Measurements from ENCODE around the gene CDKN2B.

The CDKN2B gene

GRCh38 chr9:22055090-22055489 lies 46.0 kb upstream of the CDKN2B start:
- POLR2A ChIA-PET = no interaction called here
- H3K4me1 ChIP-seq (ENCODE audit: control insufficient read depth, insufficient read depth, low read length) = peaks cover 15% of the 10 kb centered on the region
- CTCF ChIA-PET = interaction anchor here (1.0 to 1.4 kb wide), 3 partner anchors 47 to 242 kb away, joined by 3 read pairs; no protein-coding TSS in a partner anchor

GRCh38 chr9:22054529-22054928 lies 45.4 kb upstream of the CDKN2B start:
- Histone ChIP-seq H3K27ac (ENCODE audit: extremely low read depth, low read depth, low read length) (no peak overlapping the region), H3K4me3 (ENCODE audit: low read depth, low read length) (no peak overlapping the region), H3K9me3 (ENCODE audit: control insufficient read depth, insufficient read depth, low read depth, low read length) (no peaks in the 10 kb centered on the region), H3K36me3 (ENCODE audit: control insufficient read depth in 2 of 2, insufficient read depth in 1 of 2, low read length in 2 of 2) (peaks cover 9 to 52% of the 10 kb centered on the region in 2 experiments), H3K4me1 (ENCODE audit: control insufficient read depth, insufficient read depth, low read length) (peaks cover 15% of the 10 kb centered on the region)
- ChIA-PET CTCF (interaction anchor here (0.6 to 3.7 kb wide), 7 partner anchors 23 to 241 kb away, joined by 3 to 29 read pairs (median 4); no protein-coding TSS in a partner anchor), POLR2A (no interaction called here)
- TF ChIP-seq ZNF174 (tag by site-specific recombination; IDR thresholded peaks at IDR 0.05) (no peak), OVOL3 (tag by site-specific recombination; IDR thresholded peaks at IDR 0.05) (no peak), ZNF133 (tag by site-specific recombination; IDR thresholded peaks at IDR 0.05) (no peak), ZNF544 (tag by site-specific recombination; IDR thresholded peaks at IDR 0.05) (no peak), ZNF571 (tag by site-specific recombination; IDR thresholded peaks at IDR 0.05) (no peak), ZNF692 (tag by site-specific recombination; IDR thresholded peaks at IDR 0.05) (no peak), ZNF785 (tag by site-specific recombination; IDR thresholded peaks at IDR 0.05) (no peak), CTCF (tag by site-specific recombination; IDR thresholded peaks at IDR 0.05) (no peak), SCRT1 (tag by site-specific recombination; IDR thresholded peaks at IDR 0.05; ENCODE audit: borderline replicate concordance) (no peak), ZBTB1 (tag by site-specific recombination; IDR thresholded peaks at IDR 0.05) (no peak), ZXDB (tag by site-specific recombination; IDR thresholded peaks at IDR 0.05) (no peak), ZFP3 (tag by site-specific recombination; IDR thresholded peaks at IDR 0.05; ENCODE audit: low read depth) (no peak), BCL6B (tag by site-specific recombination; IDR thresholded peaks at IDR 0.05) (no peak), IKZF3 (tag by site-specific recombination; IDR thresholded peaks at IDR 0.05) (no peak), SCRT2 (tag by site-specific recombination; IDR thresholded peaks at IDR 0.05) (no peak), ZNF155 (tag by site-specific recombination; IDR thresholded peaks at IDR 0.05) (no peak), SP7 (tag by site-specific recombination; IDR thresholded peaks at IDR 0.05) (no peak), SALL2 (tag by site-specific recombination; IDR thresholded peaks at IDR 0.05; ENCODE audit: borderline replicate concordance) (no peak), ZNF837 (tag by site-specific recombination; IDR thresholded peaks at IDR 0.05) (no peak)

More at GRCh38 chr9:22055090-22055489, 46.0 kb upstream of the CDKN2B start:
- Histone ChIP-seq H3K27ac (ENCODE audit: extremely low read depth, low read depth, low read length) (no peak overlapping the region), H3K9me3 (ENCODE audit: control insufficient read depth, insufficient read depth, low read depth, low read length) (no peaks in the 10 kb centered on the region), H3K4me3 (ENCODE audit: low read depth, low read length) (no peak overlapping the region), H3K36me3 (ENCODE audit: control insufficient read depth in 2 of 2, insufficient read depth in 1 of 2, low read length in 2 of 2) (peaks cover 9 to 48% of the 10 kb centered on the region in 2 experiments)
- no peak for TF ChIP-seq GLI4 (tag by site-specific recombination; IDR thresholded peaks at IDR 0.05)
- no peak for TF ChIP-seq SP3 (tag by site-specific recombination; IDR thresholded peaks at IDR 0.05)
- TF ChIP-seq ZNF426 (tag by site-specific recombination; IDR thresholded peaks at IDR 0.05) = no peak
